Body of pancreas (tissue), 4 donors: ENCODE data around the gene CAVIN3.

ENCODE experiments used
- CTCF ChIP-seq, 7 experiments: fragments of 450-650 bp in 4 of 7; fragments of 200-600 bp in 3 of 7; sonication (generic) in 3 of 7; IDR thresholded peaks; one replicate each; pipeline ENCODE4 v1.5.1; 2016 to 2019; ENCODE audit warnings: antibody characterized with exemption in 7 of 7
- POLR2A ChIP-seq, 3 donors: fragments of 450-650 bp; IDR thresholded peaks; one replicate each; pipeline ENCODE4 v1.6.1; 2016; ENCODE audit warnings: antibody characterized with exemption in 3 of 3, mild to moderate bottlenecking in 2 of 3

- no peak for TF ChIP-seq POLR2A (IDR thresholded peaks at IDR 0.05)
- no peak for TF ChIP-seq CTCF (IDR thresholded peaks at IDR 0.05)
Observed at GRCh38 chr11:6312106-6312505, 8.2 kb downstream of the CAVIN3 start.
